ENCODE results near the gene TMPRSS7.
"Not testable (repeated sequence)": the region's sequence is repeated elsewhere in the genome, so short reads cannot be mapped to it uniquely, and the experiment has no call there.

TMPRSS7 gene

DNA sequence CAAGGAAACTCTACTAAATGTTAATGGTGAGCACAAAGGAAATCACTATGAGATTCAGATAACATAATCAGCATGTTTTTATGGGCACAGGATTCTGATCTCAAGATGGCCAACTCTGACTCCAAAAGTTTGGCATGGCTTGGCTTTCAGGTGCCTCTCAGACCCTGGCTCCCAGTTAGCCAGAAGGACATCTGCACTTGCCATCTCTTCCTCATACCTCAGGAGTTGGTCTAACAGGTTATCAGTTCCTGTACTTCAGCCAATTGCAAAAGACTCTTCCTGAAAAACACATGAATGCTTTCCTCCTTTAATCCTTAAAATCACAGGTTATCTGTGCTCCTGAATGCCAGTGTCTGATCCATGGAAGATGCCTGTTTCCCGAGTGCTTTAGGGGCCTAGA, 25.0 kb downstream of the TMPRSS7 start:
- H3K36me3 ChIP-seq (ENCODE audit: insufficient read depth, insufficient read length, low read length): no peaks in the 10 kb centered on the region
- no peaks in the 10 kb centered on the region for H3K9me3 ChIP-seq (ENCODE audit: insufficient read depth, low read length)
- no peak for DNase-seq (ENCODE audit: low read depth, low spot score)
- H3K27me3 ChIP-seq (ENCODE audit: insufficient read depth, insufficient read length): no peaks in the 10 kb centered on the region
- no peak overlapping the region for H3K9ac ChIP-seq (ENCODE audit: insufficient read length, low read depth)
- no peak for TF ChIP-seq SUZ12 (IDR thresholded peaks at IDR 0.05; ENCODE audit: extremely low read depth, insufficient read depth, insufficient read length)
- TF ChIP-seq YY1 (IDR thresholded peaks at IDR 0.05; ENCODE audit: insufficient read depth, insufficient read length): no peak
- TF ChIP-seq ZNF274 (IDR thresholded peaks at IDR 0.05; ENCODE audit: low read depth, low read length): no peak
- H3K4me1 ChIP-seq (ENCODE audit: insufficient read depth, insufficient read length): no peaks in the 10 kb centered on the region
- no peak overlapping the region for H3K4me3 ChIP-seq (ENCODE audit: insufficient read length, low read depth)

DNA sequence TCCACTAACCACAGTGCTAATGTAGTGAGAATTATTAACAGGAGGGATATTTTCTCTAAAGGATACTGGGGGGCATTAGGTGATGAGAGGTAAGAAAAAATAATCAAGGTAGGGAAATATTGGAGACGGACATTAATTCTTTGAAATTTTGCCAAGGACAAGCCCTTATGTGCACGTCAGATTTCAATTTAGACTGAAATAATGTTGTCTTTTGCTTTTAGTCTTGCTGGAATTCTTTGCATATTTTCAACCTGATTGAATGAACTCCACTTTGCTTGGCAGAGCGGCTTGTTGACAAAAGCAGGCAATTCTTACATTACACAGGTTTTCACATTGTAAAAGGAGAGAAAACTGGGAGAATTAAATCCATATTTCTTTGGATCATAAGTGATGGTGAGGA, 26.6 kb downstream of the TMPRSS7 start:
- DNase-seq (ENCODE audit: low read depth, low spot score): no peak
- H3K27me3 ChIP-seq (ENCODE audit: insufficient read depth, insufficient read length): no peaks in the 10 kb centered on the region
- no peaks in the 10 kb centered on the region for H3K9me3 ChIP-seq (ENCODE audit: insufficient read depth, low read length)
- H3K36me3 ChIP-seq (ENCODE audit: insufficient read depth, insufficient read length, low read length): no peaks in the 10 kb centered on the region
- no peak overlapping the region for H3K9ac ChIP-seq (ENCODE audit: insufficient read length, low read depth)
- no peak for TF ChIP-seq SUZ12 (IDR thresholded peaks at IDR 0.05; ENCODE audit: extremely low read depth, insufficient read depth, insufficient read length)
- TF ChIP-seq ZNF274 (IDR thresholded peaks at IDR 0.05; ENCODE audit: low read depth, low read length): no peak
- TF ChIP-seq YY1 (IDR thresholded peaks at IDR 0.05; ENCODE audit: insufficient read depth, insufficient read length): no peak
- no peak overlapping the region for H3K4me3 ChIP-seq (ENCODE audit: insufficient read length, low read depth)
- no peaks in the 10 kb centered on the region for H3K4me1 ChIP-seq (ENCODE audit: insufficient read depth, insufficient read length)

DNA sequence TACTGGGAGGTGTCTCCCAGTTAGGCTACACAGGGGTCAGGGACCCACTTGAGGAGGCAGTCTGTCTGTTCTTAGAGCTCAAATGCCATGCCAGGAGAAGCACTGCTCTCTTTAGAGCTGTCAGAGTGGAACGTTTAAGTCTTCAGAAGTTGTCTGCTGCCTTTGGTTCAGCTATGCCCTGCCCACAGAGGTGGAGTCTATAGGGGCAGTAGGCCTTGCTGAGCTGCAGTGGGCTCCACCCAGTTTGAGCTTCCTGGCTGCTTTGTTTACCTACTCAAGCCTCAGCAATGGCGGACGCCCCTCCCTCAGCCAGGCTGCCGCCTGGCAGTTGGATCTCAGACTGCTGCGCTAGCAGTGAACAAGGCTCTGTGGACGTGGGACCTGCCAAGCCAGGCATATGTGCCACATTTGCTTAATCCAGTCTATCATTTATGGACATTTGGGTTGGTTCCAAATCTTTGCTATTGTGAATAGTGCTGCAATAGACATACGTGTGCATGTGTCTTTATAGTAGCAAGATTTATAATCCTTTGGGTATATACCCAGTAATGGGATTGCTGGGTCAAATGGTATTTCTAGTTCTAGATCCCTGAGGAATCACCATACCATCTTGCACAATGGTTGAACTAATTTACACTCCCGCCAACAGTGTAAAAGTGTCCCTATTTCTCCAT, 38.0 kb downstream of the TMPRSS7 start:
- DNase-seq (ENCODE audit: low read depth, low spot score); H3K27me3 ChIP-seq (ENCODE audit: insufficient read depth, insufficient read length); H3K9me3 ChIP-seq (ENCODE audit: insufficient read depth, low read length); H3K36me3 ChIP-seq (ENCODE audit: insufficient read depth, insufficient read length, low read length); H3K4me3 ChIP-seq (ENCODE audit: insufficient read length, low read depth); H3K4me1 ChIP-seq (ENCODE audit: insufficient read depth, insufficient read length); H3K9ac ChIP-seq (ENCODE audit: insufficient read length, low read depth): not testable (repeated sequence)

DNA sequence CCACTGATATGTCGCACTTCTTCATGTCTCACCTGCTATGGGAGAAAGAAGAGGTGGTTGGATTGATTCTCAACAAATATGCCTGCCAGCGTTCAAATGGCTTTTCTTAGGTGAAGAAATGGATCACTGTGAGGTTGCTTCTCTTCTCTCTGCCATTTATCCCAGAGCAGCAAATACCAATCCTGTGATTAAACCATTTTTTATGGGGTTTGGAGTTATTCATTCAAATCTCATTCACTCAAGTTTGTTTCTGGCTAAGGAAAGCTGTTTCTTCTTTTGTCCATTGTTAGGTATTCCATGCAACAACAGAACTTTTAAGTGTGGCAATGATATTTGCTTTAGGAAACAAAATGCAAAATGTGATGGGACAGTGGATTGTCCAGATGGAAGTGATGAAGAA, 39.5 kb downstream of the TMPRSS7 start:
- no peaks in the 10 kb centered on the region for H3K36me3 ChIP-seq (ENCODE audit: insufficient read depth, insufficient read length, low read length)
- DNase-seq (ENCODE audit: low read depth, low spot score): no peak
- no peaks in the 10 kb centered on the region for H3K4me1 ChIP-seq (ENCODE audit: insufficient read depth, insufficient read length)
- no peak for TF ChIP-seq ZNF274 (IDR thresholded peaks at IDR 0.05; ENCODE audit: low read depth, low read length)
- no peak for TF ChIP-seq YY1 (IDR thresholded peaks at IDR 0.05; ENCODE audit: insufficient read depth, insufficient read length)
- TF ChIP-seq SUZ12 (IDR thresholded peaks at IDR 0.05; ENCODE audit: extremely low read depth, insufficient read depth, insufficient read length): no peak
- no peak overlapping the region for H3K9ac ChIP-seq (ENCODE audit: insufficient read length, low read depth)
- no peaks in the 10 kb centered on the region for H3K27me3 ChIP-seq (ENCODE audit: insufficient read depth, insufficient read length)
- H3K4me3 ChIP-seq (ENCODE audit: insufficient read length, low read depth): no peak overlapping the region
- no peaks in the 10 kb centered on the region for H3K9me3 ChIP-seq (ENCODE audit: insufficient read depth, low read length)

DNA sequence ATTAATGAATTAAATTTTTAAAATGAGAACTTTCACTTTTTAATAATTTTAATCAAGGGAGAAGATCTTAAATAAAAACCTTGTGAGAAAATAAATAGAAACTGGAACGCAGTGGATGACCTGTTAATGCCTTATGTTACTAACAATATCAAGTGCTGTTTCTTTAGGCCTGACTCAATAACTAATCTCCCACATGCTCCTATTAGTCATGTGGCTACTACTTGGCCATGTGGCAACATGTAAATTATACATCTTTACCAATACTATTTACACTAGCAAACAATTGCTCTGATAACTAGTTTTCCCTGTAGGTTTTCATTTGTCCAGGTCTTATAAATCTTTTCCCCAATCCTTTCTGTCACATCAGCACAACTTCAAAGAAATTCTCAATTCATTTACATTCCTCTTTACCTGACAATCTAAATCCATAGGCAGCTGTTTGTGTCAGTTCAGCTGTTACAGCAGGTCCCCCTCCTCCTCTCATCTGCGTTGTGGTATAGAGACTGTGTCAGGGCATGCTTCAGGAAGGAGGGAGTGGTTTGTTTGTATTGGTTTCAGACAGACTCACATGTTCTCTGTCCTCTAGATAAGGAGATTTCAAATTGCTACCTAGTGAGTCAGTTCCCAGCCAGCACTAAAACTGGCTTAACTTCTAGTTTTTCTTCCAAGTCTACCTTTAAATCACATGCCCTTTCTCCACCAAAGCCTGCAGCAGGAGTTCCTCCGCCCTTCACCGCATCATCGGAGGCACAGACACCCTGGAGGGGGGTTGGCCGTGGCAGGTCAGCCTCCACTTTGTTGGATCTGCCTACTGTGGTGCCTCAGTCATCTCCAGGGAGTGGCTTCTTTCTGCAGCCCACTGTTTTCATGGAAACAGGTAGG, 40.3 kb downstream of the TMPRSS7 start:
- TF ChIP-seq ZNF274 (IDR thresholded peaks at IDR 0.05; ENCODE audit: low read depth, low read length): no peak
- no peak for TF ChIP-seq SUZ12 (IDR thresholded peaks at IDR 0.05; ENCODE audit: extremely low read depth, insufficient read depth, insufficient read length)
- no peak for TF ChIP-seq YY1 (IDR thresholded peaks at IDR 0.05; ENCODE audit: insufficient read depth, insufficient read length)
- no peaks in the 10 kb centered on the region for H3K27me3 ChIP-seq (ENCODE audit: insufficient read depth, insufficient read length)
- no peaks in the 10 kb centered on the region for H3K4me1 ChIP-seq (ENCODE audit: insufficient read depth, insufficient read length)
- H3K9me3 ChIP-seq (ENCODE audit: insufficient read depth, low read length): no peaks in the 10 kb centered on the region
- H3K4me3 ChIP-seq (ENCODE audit: insufficient read length, low read depth): no peak overlapping the region
- H3K9ac ChIP-seq (ENCODE audit: insufficient read length, low read depth): no peak overlapping the region
- no peak for DNase-seq (ENCODE audit: low read depth, low spot score)
- H3K36me3 ChIP-seq (ENCODE audit: insufficient read depth, insufficient read length, low read length): no peaks in the 10 kb centered on the region

DNA sequence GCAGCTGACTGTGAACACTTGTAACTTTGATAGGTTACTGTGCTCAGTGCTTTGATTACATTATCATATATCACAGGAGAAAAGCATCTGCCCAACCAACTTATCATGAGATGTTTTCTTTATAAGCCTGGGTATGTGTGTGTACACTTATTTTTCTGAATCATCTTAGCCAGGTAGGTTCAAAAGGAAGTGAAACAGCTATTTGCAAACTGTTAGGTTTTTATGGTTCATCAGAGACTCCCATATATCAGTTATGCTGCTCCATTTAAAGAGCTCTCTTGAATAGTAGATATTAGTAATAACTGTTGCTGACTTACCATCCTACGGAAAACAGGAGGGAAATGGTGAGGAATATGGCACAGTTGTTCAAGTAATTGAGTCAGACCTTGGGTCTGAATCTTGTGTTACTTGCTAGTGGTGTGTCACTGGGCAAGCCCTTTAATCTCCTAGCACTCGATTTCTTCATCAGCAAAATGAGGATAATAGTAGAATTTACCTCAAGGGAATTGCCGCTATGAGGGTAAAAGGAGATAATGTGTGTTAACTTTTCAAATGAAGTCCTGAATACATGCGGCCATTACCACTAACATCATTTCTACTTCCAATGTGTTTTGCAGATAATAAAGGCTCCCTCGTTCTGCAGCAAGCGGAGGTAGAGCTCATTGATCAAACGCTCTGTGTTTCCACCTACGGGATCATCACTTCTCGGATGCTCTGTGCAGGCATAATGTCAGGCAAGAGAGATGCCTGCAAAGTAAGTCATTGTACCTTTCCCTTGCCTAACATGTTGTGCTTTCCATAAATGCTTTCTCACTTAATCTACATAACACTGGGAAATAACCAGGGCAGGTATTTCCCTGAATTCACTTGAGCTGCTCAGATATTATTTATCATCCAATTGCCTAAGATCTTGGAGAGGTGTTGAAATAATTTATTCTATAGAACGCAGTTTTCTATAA, 43.9 kb downstream of the TMPRSS7 start:
- Histone ChIP-seq H3K4me1 (ENCODE audit: insufficient read depth, insufficient read length) (no peaks in the 10 kb centered on the region), H3K27me3 (ENCODE audit: insufficient read depth, insufficient read length) (peaks cover 7% of the 10 kb centered on the region), H3K4me3 (ENCODE audit: insufficient read length, low read depth) (no peak overlapping the region), H3K36me3 (ENCODE audit: insufficient read depth, insufficient read length, low read length) (no peaks in the 10 kb centered on the region), H3K9ac (ENCODE audit: insufficient read length, low read depth) (no peak overlapping the region), H3K9me3 (ENCODE audit: insufficient read depth, low read length) (no peaks in the 10 kb centered on the region)
- no peak for DNase-seq (ENCODE audit: low read depth, low spot score)
- no peak for TF ChIP-seq SUZ12 (IDR thresholded peaks at IDR 0.05; ENCODE audit: extremely low read depth, insufficient read depth, insufficient read length)
- no peak for TF ChIP-seq YY1 (IDR thresholded peaks at IDR 0.05; ENCODE audit: insufficient read depth, insufficient read length)
- no peak for TF ChIP-seq ZNF274 (IDR thresholded peaks at IDR 0.05; ENCODE audit: low read depth, low read length)

DNA sequence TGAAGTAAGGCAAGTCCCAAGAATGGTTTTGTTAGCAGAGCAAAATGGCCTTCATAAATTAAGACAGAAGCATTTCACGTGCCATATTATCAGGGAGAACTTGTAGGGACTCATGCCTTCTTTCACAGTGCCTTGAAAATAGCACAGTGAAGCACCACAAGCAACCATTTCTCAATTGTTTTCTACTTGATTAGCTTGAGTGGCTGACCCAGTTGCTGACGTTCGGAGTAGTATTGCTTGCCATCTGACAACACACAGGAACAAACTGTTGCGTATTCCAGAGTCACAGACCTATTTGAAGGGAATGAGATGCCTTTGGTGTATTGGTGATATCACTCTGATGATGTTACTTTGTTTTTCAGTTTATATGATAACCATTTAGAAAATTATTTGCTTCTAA, 48.7 kb downstream of the TMPRSS7 start:
- peaks cover 3% of the 10 kb centered on the region for H3K4me1 ChIP-seq (ENCODE audit: insufficient read depth, insufficient read length)
- peaks cover 6% of the 10 kb centered on the region for H3K36me3 ChIP-seq (ENCODE audit: insufficient read depth, insufficient read length, low read length)
- H3K4me3 ChIP-seq (ENCODE audit: insufficient read length, low read depth): no peak overlapping the region
- DNase-seq (ENCODE audit: low read depth, low spot score): no peak
- no peaks in the 10 kb centered on the region for H3K9me3 ChIP-seq (ENCODE audit: insufficient read depth, low read length)
- TF ChIP-seq YY1 (IDR thresholded peaks at IDR 0.05; ENCODE audit: insufficient read depth, insufficient read length): no peak
- TF ChIP-seq ZNF274 (IDR thresholded peaks at IDR 0.05; ENCODE audit: low read depth, low read length): no peak
- no peak for TF ChIP-seq SUZ12 (IDR thresholded peaks at IDR 0.05; ENCODE audit: extremely low read depth, insufficient read depth, insufficient read length)
- H3K27me3 ChIP-seq (ENCODE audit: insufficient read depth, insufficient read length): peaks cover 27% of the 10 kb centered on the region
- no peak overlapping the region for H3K9ac ChIP-seq (ENCODE audit: insufficient read length, low read depth)

All from NT2/D1 (cell line).